Ramos (cell line): ENCODE data around the gene LRRC4.

Experiments used
- in situ Hi-C: fragments of 300-500 bp; cut with MboI; formaldehyde crosslinking; loops from one replicate; pipeline ENCODE4 v1.14.3; 2022; ENCODE audit warnings: low sequenced_read_pairs; ENCODE audit not compliant: unreplicated experiment

Gene LRRC4

GRCh38 chr7:128059143-128059988 lies 28.1 kb upstream of the LRRC4 start:
- in situ Hi-C loops, result no loop called here

DNA sequence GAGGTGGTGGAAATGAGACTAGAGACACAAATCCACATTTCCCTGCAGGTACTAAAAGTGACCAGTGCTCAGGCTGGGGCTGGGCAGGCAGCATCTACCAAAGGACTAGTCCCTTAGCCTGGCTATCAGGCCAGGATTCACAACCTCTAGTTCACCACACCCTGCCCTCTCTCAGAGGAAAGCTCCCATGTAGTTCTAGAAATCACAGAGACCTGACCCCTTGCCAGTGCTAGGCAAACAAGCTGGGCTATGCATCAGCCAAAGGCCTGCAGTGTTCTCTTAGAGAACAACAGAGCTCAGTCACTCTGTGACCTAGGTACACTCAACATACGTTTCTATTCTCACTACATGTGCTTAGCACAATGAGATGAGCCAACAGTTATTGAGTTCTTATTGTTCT lies 26.7 kb upstream of the LRRC4 start:
- in situ Hi-C loops, result no loop called here

DNA sequence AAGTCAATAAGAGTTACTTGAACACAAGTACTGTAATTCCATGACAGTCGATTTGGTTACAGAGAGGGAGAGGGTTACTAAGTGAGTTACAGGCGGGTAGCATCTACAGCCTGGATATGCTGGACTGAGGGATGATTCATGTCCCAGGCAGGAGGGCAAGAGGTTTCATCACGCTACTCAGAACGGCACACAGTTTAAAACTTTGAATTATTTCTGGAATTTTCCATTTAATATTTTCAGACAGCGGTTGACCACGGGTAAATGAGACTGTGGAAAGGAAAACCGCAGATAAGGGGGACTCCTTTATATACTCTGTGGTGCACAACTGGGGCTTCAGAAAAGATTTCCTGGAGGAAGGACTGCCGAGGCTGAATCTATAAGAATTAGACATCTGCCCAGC lies 25.7 kb upstream of the LRRC4 start:
- in situ Hi-C loops, result no loop called here

DNA sequence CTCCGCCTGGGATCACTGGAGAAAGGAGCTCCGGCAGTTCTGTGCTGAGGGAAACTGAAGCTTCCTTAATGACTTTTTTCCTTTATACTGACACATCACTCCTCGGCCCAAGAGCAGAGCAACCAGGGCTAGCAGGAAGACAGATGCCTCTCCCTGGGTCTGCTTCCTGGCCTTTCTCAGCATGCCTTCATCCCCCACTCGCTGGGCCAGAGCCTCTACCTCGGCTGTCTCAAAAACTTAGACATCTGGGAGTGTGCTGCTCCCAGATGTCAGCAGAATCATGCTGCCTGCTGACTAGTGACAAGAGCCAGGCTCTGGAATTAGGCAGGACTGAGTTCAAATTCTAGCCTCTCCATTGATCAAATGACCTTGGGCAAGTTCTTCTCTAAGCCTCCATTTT lies 24.4 kb upstream of the LRRC4 start:
- in situ Hi-C loops, result no loop called here

GRCh38 chr7:128054511-128054910 lies 23.3 kb upstream of the LRRC4 start:
- in situ Hi-C loops, result no loop called here

GRCh38 chr7:128053991-128054390 lies 22.8 kb upstream of the LRRC4 start:
- in situ Hi-C loops, result no loop called here

GRCh38 chr7:128053023-128053422 lies 21.8 kb upstream of the LRRC4 start:
- in situ Hi-C loops, result no loop called here

DNA sequence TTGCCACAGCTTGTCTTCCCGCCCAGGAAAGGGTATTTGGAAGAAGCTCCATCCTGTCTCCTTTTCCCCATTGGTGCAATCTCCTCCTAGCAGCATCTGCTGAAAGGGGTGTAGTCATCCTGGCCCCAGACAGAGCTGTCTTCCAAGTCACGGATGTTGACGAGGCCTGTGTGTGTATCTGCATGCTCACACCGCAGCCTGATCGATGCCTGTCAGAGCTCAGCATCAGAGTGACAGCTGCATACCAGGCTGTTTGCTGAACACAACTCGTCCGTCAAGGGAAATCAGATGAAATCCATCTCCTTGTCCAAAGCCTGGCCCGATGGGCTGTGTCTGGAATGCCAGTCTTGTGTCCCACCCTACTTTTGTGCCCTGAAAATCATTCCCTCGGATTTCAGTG lies 21.2 kb upstream of the LRRC4 start:
- in situ Hi-C loops, result no loop called here

DNA sequence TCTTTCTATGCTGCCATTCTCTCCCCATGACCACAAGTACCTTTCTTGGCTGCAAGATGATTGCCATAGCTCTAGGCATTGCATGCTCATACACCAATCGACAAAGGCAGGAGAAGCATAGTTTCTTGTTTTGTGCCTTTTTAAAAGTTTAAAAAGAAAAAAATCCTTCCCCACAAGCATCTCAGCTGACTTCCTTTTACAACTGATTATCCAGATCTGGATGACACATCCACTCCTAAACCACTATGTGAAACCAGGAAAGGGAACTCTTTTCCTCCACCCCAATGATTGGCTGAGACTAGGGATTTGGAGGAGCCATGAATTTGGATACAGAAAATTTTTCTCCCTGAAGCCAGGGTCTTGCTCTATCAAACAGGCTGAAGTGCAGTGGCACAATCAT lies 14.5 kb upstream of the LRRC4 start:
- in situ Hi-C loops, result no loop called here

DNA sequence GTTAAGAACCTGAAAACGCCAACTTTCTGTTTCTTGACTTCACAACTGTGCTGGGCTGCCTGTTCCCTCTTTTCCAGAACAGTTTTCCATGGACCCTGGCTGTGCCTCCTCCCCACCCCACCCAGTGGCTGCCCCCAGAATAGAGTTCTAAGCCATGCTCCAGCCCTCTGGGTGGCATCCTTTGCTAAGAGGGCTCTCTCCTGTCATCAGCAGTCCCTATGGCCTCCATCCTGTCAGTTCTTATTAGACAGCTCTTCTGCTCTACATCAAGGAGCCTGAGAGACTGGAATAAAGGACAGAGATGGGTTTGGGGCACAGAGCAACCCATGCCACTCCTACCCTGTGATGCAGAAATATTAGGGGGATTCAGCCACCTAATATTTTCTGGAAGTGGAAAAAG lies 13.9 kb upstream of the LRRC4 start:
- in situ Hi-C loops, result no loop called here

- in situ Hi-C loops, result no loop called here
Observed at GRCh38 chr7:128044064-128044463, 12.8 kb upstream of the LRRC4 start.

DNA sequence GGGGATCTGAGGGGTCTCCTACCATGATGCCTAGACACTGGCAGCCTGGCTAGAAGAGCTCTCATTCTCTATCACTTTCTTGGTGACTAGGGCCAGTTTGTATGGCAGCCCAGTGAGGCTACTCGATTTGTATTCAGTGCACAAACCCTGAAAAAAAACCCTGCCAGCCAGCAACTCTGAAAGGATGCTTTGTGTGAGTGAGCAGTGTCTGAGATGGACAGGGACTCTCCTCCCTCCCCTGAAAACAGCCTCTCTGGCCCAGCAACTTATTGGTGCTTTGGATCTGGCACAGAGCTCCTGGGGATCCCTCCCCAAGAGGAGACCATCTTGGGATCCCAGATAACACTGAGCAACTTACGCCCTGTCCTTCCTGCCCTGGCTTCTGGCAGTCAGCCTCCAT lies 10.8 kb upstream of the LRRC4 start:
- in situ Hi-C loops, result no loop called here

DNA sequence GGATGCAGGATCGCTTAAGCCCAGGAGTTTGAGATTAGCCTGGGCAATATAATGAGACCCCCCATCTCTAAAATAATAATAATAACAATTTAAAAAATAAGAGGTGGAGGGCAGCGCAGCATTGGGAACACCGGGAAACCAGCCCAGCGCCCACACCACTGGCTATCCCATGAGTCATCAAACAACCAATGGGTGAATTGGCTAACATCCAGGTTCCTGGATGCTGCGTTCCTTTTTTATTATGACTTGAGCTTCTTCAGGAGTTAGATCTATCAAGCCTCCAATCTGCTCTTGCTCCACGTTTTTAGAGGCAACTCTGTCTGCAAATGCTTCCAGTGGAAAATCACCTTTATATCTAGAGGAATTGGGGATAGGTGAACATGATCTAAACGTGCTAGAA lies 10.0 kb upstream of the LRRC4 start:
- in situ Hi-C loops, result no loop called here

DNA sequence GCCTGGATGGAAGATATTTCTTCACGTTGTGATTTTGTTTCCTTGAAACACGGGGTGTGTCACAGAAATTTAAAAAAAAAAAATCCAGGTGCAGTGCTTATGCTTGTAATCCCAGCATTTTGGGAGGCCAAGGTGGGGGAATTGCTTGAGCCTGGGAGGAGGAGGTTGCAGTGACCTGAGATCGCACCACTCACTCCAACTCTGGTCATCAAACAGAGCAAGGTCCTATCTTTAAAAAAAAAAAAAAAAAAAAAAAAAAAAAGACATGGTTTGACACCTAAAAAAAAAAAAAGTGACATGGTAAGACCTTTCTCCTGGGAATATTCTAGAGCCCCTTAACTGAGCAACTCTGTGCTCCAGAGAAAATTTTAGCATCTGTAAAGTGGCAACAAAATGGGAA lies 9.0 kb upstream of the LRRC4 start:
- in situ Hi-C loops, result no loop called here

- in situ Hi-C loops, result no loop called here
Observed at GRCh38 chr7:128039544-128039953, 8.3 kb upstream of the LRRC4 start.

GRCh38 chr7:128037880-128038619 lies 6.8 kb upstream of the LRRC4 start:
- in situ Hi-C loops, result no loop called here

GRCh38 chr7:128037081-128037480 lies 5.8 kb upstream of the LRRC4 start:
- in situ Hi-C loops, result no loop called here

- in situ Hi-C loops, result no loop called here
Observed at GRCh38 chr7:128036226-128036940, 5.1 kb upstream of the LRRC4 start.

DNA sequence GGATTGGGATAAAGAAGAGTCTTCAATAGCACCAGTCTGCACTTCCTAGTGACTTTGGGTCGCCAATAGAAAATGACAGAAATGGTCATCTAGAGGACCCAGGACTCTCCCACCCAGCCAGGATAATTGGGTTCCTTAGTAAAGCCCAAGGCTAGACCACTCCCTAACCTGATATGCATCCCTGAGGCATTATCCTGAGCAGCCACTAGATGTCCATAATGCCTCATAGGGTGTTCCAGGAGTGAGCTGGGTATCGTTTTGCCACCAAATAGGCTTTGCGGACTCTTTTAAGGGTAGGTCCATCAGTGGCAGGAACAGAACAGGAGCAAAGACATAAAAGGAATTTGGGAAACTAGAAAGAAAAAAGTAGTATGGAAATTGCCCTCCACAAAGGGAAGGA lies 4.5 kb upstream of the LRRC4 start:
- in situ Hi-C loops, result no loop called here

- in situ Hi-C loops, result no loop called here
Observed at GRCh38 chr7:128034825-128035224, 3.6 kb upstream of the LRRC4 start.

- in situ Hi-C loops, result no loop called here
Observed at GRCh38 chr7:128033246-128033645, 2.0 kb upstream of the LRRC4 start.
